HL-60 (cell line): Measurements from ENCODE around the gene WDR7.

Experiments used
- DNase-seq, 2 experiments: peaks; one replicate each; pipeline ENCODE4 v3.0.0-alpha.2; 2010 to 2020; ENCODE audit warnings: low read depth in 1 of 2, low spot score in 1 of 2
- H3K27ac ChIP-seq: fragments of 250-450 bp; sonication (Bioruptor Pico); replicated peaks from 2 replicates; pipeline ENCODE4 v1.5.1; 2020; ENCODE audit warnings: mild to moderate bottlenecking, moderate library complexity
- H3K27me3 ChIP-seq: fragments of 250-450 bp; sonication (Bioruptor Pico); 2 replicates; pipeline ENCODE4 v1.5.1; 2021; ENCODE audit warnings: mild to moderate bottlenecking, moderate library complexity; ENCODE audit not compliant: insufficient read depth, poor library complexity, severe bottlenecking
- H3K4me3 ChIP-seq: replicated peaks from 2 replicates; pipeline ENCODE4 v1.5.1; 2011; ENCODE audit warnings: mild to moderate bottlenecking, control low read depth, low read length; ENCODE audit not compliant: insufficient read depth
- CTCF ChIP-seq: IDR thresholded peaks from one replicate; pipeline ENCODE4 v1.5.1; 2011; ENCODE audit warnings: low read length, control low read depth, inconsistent platforms; ENCODE audit not compliant: insufficient read depth
- GABPA ChIP-seq: IDR thresholded peaks from 2 replicates; pipeline ENCODE4 v1.6.1; 2012; ENCODE audit warnings: low read depth
- POLR2AphosphoS5 ChIP-seq: IDR thresholded peaks from 2 replicates; pipeline ENCODE4 v1.6.1; 2012; ENCODE audit warnings: low read depth
- REST ChIP-seq: IDR thresholded peaks from 2 replicates; pipeline ENCODE4 v1.6.1; 2012; ENCODE audit warnings: low read depth; ENCODE audit not compliant: insufficient replicate concordance
- SPI1 ChIP-seq: IDR thresholded peaks from 2 replicates; pipeline ENCODE4 v1.6.1; 2012; ENCODE audit warnings: low read depth, mild to moderate bottlenecking, borderline replicate concordance

WDR7 gene

GRCh38 chr18:56997200-56997599, 346.0 kb downstream of the WDR7 start:
- Histone ChIP-seq H3K4me3 (no peak overlapping the region), H3K27ac (no peak overlapping the region), H3K27me3 (no peaks in the 10 kb centered on the region)
- TF ChIP-seq REST, result no peak
- TF ChIP-seq SPI1, result no peak
- TF ChIP-seq GABPA, result no peak
- no peak for TF ChIP-seq CTCF
- TF ChIP-seq POLR2AphosphoS5, result no peak
- no peak for DNase-seq

- no peak for DNase-seq
- TF ChIP-seq GABPA (no peak), SPI1 (no peak), REST (no peak), CTCF (no peak), POLR2AphosphoS5 (no peak)
- no peaks in the 10 kb centered on the region for H3K27me3 ChIP-seq
- H3K27ac ChIP-seq, result no peak overlapping the region
- H3K4me3 ChIP-seq, result no peak overlapping the region
These were observed 348.7 kb downstream of the WDR7 start for GRCh38 chr18:56999823-57000222.

GRCh38 chr18:57002627-57003026, 351.5 kb downstream of the WDR7 start:
- TF ChIP-seq POLR2AphosphoS5 (no peak), SPI1 (no peak), CTCF (no peak), REST (no peak), GABPA (no peak)
- H3K27ac ChIP-seq, result no peak overlapping the region
- no peak for DNase-seq
- H3K4me3 ChIP-seq, result no peak overlapping the region
- no peaks in the 10 kb centered on the region for H3K27me3 ChIP-seq
